Midbrain (tissue), 1 donor: ENCODE data around the gene KPTN.

ENCODE experiments used
- DNase-seq: peaks from one replicate; lab custom pipeline; 2025; lab: John Stamatoyannopoulos, UW

KPTN gene

DNA sequence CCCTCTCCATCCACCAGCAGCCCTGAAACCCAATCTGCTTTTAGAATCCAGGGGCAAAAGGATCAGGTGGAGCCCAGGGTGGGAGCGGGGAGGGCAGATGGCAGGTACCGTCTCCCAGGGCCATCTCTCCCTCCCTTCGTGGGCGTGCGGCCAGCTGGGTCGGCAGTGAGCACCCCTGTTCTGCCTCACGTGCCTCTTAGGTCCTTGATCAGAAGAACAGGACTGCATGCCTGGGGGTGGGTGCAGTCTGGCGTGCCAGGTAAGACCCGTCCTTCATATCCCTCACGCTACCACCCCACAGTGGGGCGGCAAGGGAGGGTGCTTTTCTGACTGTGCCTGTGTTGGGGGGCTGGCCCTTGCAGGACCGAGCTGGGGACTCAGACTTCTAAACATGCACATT is 14.3 kb downstream of the KPTN start:
- DNase-seq: no peak

DNA sequence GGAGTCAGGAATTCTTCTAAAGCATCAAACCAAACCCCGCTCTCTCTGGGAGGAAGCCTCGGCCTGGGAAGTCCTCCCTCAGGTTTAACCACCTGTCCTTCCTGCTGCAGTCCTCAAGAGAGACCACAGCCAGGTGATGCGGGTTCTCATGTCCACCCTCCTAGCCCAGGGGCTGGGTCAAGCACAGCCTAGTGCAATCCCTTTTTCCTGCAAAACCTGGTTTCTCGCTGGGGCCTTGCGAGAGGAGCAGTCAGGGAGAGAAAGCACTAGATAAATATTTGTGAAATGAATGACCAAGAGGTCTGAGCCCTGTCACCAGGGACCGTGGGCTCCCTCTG is 14.7 kb downstream of the KPTN start:
- DNase-seq: no peak

DNA sequence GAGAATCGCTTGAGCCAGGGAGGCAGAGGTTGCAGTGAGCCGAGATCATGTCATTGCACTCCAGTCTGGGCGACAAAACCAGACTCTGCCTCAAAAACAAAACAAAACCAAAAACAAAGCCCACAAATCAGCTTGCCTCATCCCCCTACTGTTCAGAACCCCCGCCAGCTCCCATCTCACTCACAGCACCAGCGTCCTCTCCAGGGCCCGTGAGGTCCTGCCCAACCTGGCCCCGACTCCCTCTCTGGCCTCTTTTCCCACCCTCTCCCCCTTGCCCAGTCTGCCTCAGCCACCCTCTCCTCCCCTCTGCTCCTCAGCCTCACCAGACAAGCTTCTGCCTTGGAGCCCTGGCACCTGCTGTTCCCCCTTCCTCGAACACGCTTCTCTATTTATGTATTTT is 16.1 kb downstream of the KPTN start:
- no peak for DNase-seq

DNA sequence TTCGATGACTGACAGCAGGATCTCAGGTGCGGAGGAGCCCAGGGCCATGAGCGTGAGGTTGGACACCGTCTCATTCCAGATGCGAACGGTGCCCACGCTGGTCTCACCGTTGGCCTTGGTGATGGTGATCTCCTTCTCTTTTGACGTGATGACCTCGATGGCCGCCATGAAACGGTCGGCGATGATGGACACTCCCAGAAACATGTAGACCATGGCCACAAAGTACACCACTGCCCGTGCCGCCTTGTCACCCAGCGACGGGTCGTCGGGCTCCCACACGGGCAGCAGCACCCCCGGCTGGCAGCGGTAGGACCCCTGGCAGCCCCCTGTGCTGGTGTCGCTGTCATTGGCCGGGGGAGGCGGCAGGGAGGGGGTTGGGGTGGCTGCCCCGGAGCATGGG is 18.1 kb downstream of the KPTN start:
- DNase-seq: no peak

DNA sequence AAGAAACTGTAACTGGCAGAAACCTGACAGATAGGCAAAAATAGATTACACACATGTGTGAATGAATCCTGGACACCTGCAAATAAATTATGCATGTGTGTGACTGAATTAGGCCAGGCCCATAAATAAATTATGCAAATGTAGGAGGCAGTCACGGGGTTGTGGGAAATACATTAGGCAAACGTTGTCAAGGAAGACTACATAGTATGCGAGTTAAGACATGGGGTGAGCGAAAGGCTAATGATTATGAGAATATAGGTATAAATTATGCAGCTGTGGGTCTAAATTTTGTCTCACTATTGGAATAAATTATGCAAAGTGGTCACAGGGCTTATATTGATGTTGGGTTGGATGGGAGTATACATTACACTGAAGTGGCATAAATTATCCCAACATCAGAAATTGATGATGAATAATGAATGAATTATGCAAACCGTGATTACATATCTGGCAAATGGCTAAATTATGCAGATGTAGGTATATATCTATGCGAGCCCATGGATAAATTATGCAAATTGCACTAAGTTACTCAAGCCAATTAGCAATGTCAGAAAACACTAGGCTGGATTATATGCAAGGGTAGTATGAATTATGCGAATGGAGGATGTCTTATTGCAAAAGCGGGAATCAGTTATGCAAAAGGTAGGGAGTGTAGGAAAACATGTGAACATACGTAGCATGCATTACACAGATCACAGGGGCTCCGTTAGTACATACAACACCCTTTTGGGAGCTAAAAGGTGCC is 19.2 kb downstream of the KPTN start:
- no peak for DNase-seq

DNA sequence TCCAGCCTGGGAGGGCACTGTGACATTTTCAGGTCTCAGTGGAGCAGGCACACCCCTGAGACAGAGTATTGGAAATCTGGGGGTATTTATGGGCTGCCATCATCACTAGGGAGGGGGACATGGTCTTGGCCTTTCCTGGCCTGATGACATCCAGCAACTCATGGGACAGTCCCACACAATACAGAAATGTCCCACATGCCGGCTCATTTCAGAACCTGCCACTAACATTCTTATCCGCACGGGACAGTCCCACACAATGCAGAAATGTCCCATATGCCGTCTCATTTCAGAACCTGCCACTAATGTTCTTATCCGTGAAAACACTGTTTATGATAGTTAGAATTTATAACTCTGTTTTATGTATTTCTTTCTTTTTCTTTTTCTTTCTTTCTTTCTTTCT is 22.1 kb downstream of the KPTN start:
- no peak for DNase-seq

DNA sequence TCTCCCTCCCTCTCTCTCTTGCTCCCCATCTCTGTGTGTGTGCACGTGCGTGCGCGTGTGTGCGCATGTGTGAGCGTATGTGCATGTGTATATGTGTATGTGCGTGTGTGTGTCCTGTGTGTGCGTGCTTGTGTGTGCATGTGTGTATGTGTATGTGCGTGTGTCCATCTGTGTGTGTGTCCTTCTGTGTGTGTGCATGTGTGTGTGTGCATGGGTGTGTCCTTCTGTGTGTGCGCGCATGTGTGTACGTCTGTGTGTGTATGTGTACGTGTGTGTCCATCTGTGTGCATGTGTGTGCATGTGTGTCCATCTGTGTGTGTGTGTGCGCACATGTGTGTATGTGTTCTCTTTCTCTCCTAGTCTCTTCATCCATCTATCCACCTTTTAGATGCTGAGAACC is 24.5 kb downstream of the KPTN start:
- DNase-seq: no peak

DNA sequence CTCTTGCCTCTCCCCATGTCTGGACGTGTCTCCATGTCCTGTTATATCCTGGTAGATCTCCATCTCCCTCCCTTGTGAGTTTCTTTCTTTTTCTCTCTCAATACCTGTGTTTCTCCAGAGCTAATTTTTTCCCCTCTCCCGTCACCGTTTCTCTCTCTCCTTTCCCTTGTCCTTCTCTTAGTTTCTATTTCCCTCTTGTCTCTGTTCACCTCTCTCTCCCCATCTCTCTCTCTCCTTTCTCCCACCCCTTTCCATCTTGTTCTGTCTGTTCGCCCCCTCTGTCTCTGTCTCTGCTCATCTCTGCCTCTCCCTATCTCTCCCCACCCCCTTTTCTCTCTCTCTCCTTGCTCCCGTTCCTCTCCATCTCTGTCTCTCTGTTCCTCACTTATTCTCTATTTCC is 25.3 kb downstream of the KPTN start:
- DNase-seq: no peak

DNA sequence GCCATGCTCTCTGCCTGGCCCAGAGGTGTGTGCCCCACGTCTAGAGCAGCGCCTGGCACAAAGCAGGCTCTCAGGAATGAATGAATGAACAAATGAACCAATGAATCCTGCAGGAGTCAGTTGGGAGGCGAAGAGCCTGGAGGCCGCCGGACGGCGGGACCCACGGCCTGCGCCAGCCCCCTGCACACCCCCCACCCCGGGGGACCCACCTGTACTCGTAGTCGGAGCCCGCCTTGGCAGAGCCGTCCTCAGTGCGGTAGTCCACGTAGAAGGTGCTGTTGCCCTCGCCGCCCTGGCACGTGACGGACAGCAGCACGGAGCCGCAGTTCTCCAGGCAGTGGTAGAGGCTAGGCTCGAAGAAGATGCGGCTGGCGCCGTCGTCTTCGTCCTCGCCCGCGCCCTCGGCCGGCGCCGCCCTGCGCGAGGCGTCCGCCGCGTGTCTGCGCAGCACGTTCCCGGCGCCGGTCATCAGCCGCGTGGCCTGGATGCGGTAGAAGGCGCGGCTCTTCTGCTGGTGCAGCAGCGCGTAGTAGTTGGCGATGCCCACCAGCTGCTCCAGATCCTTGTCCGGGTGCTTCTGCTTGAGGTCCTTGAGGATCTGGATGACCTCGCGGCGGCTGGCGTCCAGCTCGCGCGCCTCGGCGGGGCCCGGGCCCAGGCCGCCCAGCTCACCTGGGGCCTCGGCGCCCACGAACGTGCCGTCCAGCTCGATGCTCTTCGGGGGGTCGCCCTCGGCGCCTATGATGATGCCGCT is 27.1 kb downstream of the KPTN start:
- no peak for DNase-seq

DNA sequence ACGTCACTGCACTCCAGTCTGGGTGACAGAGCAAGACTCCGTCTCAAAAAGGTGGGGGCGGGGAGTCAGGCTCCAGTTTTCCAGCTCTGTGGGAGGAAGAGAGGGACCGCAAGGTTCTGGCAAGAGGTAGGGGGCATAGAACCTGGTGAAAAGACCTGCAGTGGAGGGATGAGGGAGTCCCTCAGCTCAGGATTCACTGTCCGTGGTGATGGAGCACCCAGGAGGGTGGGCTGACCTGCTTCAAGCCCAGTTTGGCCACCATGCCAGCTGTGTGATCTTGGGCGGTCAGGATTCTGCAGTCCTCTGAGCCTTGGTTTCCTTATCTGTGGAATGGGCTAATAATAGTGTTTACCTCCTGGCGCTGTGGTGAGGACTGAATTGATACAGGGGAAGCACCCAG is 33.5 kb downstream of the KPTN start:
- no peak for DNase-seq

DNA sequence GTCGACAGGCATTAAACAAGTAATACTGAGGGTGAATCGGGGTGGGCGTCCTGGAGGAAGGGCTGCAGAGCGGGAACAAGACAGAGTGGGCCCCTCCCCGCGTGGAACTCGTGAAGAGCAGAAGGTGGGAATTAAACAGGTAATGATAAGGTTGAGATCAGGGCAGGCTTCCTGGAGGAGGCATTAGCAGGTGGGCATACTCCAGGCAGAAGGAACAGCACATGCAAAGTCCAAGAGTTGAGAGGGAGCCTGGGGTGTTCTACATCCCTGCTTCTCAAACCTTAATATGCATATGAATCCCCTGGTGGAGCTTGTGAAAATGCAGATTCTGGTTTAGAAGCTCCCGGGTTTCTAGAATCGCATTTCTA is 35.7 kb downstream of the KPTN start:
- DNase-seq: no peak

DNA sequence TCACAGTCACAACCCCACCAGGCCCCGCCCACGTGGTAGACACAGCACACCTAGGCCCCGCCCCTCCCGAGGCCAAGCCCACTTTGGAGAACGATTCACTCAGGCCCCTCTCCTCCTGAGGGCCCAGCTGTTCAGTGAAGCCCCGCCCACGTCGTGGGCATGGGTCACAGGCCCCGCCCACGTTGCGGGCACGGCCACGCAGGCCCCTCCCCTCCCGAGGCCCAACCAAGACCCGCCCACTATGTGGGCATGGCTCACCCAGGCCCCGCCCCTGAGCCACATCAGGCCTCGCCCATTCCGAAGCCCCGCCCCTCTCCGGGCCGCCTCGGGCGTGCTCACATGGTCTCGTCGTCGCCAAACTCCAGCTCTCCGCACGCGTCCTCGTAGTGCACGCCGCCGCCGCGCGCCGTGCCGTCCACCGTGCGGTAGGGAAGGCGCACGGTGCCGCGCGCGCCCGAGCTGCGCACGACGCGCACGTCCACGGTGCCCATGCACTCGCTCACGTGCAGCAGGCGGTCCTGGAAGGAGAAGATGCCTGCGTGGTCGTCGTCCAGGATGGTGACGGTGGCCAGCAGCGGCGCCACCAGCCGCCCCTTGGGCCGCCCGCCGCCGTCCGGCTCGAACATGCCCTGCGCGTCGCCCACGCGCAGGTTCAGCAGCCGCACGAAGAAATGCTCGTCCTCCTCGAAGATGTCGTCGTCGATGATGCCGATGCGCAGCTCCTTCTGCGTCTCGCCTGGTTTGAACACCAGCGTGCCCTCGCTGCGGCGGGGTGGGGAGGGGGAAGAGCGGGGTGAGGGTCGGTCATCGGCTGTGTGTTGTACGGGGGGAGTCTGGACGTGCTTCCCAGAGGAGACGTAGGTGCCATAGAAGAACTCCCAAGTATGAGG is 36.3 kb downstream of the KPTN start:
- DNase-seq: no peak

DNA sequence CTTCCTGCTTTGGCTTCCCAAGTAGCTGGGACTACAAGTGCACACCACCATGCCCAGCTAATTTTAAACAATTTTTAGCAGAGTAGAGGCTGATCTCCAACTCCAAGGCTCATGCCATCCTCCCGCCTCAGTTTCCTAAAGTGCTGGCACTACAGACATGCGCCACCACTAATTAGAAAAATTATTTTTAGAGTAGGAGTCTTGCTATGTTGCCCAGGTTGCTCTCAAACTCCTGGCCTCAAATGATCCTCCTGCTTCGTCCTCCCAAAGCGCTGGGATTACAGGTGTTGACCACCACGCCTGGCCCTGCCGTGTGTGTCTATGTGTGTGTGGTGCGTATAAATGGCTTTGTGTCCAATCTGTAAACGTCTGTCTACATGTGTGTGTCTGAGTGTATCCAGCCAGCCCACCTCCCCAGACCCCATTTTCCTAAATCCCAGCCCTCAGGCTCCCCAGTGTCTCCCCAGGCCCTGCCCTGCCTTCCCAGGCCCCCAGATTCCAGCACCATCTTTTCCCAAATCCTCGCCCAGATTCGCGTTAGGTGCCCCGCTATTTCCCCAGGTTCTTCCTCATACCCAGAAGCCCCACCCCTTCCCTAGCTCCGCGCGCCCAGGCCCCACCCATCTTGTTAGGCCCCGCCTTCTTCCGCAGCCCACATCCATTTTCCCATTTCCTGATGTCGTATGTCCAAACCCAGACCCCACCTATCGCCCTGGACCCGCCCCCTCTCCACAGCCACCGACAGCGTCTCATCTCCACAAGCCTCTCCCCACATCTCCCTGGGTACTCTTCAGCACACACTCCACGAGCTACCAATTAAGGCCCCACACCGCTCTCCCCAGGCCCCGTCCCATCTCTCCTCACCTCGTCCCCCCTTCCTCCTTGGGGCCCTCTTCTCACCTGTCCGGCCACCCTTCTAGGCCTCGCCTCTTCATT is 37.2 kb downstream of the KPTN start:
- no peak for DNase-seq

DNA sequence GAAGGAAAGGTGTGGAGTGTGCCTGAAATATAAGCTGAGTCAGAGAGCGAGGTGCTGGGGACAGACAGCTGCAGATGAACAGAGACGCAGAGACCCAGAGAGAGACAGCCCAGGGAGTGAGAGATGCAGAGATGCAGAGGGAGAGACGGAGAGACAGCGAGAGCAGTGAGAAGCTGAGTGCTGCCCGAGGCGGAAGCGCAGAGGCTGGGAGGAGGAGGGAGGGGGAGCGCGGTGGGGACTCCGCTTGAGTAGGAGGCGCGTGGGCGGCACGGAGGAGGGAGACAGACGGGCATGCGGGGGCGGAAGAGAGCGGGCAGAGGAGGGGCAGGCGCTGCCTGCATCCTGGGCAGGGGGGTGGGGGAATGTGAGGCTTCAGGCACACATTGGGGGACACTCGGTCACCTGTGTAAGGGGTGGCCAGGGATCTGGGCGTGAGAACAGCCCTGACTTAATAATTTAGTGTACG is 38.0 kb downstream of the KPTN start:
- DNase-seq: peak; percentile 9

DNA sequence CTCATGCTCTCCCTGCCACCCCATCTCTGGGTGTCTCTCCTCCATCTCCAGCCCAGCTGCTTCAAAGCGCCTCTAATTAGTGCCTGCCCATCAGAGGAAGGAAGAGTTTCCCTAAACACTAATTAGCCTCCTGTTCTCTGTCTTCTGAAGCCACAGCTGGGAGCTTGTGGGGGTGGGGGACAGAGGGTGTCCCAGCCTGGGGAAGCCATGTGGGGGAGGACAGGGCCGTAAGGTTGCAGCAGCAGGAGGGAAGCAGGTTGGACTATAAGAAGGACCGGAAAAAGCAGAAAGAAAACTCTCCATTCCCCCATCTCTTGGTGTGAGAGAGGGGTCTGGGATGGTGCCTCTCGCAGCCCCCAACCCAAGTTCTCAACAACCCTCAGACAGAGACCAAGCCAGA is 38.5 kb downstream of the KPTN start:
- no peak for DNase-seq

DNA sequence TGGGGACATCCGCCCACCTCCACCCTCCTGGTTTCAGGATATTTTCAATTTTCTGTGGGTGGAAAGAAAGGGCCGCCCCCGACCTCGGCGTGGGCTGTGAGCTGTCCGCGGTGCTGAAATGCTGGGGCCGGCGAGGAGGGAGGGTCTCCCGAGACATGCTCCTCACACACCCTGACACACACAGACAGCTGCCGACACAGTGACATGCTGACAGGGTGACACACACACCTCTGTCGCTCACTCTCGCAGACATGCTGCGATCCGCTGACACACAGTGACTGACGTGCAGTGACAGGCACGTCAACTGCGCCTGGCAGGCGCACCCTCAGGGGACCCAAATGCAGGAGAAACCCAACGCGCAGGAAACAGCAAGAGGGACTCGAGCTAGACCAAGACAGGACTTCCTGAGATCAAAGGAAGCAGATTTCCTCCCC is 39.6 kb downstream of the KPTN start:
- DNase-seq: no peak

DNA sequence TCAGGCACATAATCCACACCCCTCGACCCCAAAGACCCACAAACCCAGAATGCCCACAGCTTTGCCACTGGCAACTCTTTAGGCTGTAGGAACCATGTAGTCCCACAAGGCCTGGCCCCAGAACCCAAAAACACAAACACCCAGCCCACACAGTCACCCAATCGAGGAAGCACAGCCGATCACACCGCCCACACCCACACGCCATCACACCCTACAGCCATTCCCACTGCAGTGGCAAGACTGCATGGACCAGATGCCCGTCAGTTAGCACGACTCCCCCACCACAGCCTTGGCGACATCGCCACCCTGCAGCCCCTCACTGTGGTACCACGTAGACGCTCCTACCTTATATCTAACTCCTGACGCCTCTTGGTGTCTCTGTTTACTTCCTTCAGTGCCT is 40.7 kb downstream of the KPTN start:
- DNase-seq: no peak

DNA sequence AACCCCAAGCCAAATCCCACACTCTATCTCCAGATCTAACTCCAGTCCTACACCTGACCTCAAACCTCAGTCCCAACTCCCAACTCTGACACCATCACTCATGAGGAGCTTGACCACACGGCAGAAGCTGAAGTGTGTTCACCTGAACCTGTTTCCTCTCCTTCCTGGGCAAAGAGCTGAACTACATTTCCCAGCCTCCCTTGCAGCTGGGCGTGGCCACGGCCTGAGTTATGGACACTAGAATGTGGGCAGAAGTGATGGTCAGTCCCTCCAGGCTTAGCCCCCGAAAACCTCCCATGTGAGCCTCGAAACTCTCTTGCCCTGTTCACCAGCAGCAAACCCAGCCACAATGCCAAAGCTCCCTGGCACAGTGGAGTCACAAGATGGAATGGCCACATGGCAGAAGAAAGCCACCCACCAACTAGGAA is 45.2 kb downstream of the KPTN start:
- no peak for DNase-seq

DNA sequence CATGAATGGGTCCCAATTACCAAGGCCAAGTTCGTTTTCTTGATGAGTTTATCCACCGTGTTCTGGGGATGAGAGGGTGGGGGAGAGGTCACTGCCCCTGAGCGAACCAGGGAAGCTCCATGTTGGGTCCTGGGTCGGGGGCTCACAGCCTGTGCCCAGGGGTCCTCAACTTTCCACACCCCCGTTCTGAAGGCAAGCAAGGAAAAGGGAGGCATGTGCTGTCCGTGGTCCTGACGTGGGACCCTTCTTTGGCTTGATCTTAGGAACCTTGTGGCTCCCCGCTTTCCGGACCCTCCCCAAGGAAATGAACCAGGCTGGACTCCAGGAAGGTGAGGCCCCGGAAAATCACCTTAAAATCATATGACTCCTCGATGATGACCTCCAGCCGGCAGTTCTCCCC is 46.5 kb downstream of the KPTN start:
- DNase-seq: no peak

DNA sequence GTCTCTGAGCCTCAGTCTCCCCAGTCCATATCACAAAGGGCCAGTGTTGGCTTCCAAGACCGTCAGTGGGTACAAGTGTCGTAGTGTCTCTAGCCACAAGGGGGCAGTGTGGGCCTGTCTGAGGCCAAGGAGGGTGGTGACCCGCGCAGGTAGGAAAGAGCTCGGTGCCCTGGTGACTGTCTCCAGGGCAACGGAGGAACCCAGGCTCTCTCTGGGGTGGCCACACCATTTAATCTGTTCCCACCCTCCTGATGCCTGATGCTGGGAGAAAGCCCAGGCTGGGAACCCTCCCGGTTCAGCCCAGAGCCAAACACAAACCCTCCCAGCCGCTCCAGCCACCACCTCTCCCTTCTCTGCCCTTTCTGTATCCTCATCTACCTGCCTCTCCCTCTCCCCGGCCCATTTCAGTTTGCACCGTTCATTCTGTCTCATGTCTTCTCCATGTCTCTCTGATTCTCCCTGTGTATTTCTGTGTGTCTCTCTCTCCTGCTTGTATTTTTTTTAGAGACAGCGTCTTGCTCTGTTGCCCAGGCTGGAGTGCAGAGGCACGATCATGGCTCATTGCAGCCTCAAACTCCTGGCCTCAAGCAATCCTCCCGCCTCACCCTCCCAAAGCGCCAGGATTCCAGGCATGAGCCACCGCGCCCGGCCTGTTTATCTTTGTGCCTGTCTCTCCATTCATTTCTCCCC is 47.2 kb downstream of the KPTN start:
- DNase-seq: peak; percentile 80

DNA sequence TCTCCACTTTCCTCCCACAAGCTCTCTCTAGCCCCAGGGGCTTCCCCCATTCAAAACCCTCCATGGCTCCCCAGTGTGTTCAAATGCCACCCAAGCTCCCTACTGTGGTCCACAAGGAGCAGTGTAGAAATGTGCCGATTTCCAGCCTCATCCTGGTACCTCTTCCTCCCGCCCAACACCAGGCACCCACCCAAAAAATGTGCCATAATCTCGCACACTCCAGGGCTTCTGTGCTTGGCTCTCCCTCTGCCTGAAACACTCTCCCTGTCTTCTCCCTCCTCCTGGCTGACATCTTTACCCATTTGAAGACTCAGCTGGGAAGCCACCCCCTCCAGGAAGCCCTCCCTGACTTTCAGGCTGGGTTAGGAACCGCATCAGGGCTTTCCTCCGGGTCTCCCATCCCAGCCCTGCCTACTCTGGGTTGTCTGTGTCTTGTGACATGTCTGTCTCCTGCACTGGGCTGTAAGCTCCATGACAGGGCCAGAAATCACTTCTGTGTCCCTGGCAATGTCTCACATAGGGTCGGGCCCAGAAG is 48.1 kb downstream of the KPTN start:
- no peak for DNase-seq
